Prostate gland (tissue), 2 donors: ENCODE data around the gene SIGLEC9. TPM values are rescaled to one million over a fixed set of nuclear protein-coding genes. Genes with fewer than 3 reads are reported as not detected.

Experiments
- DNase-seq: peaks from one replicate; pipeline ENCODE4 v3.0.0-alpha.2; 2019; ENCODE audit warnings: low spot score
- H3K27ac ChIP-seq, 2 donors: fragments of 200-600 bp; sonication (generic); 2 replicates each; pipeline ENCODE4 v1.5.1; 2017 to 2019
- H3K27me3 ChIP-seq: fragments of 200-600 bp; sonication (generic); replicated peaks from 2 replicates; pipeline ENCODE4 v1.5.1; 2019; ENCODE audit not compliant: insufficient read depth
- H3K36me3 ChIP-seq, 2 donors: fragments of 200-600 bp; sonication (generic); 1 replicate in 1 of 2; 2 replicates in 1 of 2; pipeline versions ENCODE4 v1.5.1 to v1.8.1; 2017 to 2019
- H3K4me1 ChIP-seq: fragments of 200-600 bp; sonication (generic); replicated peaks from 2 replicates; pipeline ENCODE4 v1.5.1; 2019
- H3K4me3 ChIP-seq, 2 donors: fragments of 200-600 bp; sonication (generic); 2 replicates each; pipeline ENCODE4 v1.5.1; 2017 to 2019
- H3K9me3 ChIP-seq: fragments of 200-600 bp; sonication (generic); 2 replicates; pipeline ENCODE4 v1.5.1; 2017
- POLR2A ChIP-seq: fragments of 450-650 bp; IDR thresholded peaks from one replicate; pipeline ENCODE4 v1.6.1; 2016; ENCODE audit warnings: antibody characterized with exemption, mild to moderate bottlenecking
- POLR2AphosphoS5 ChIP-seq: sonication (generic); formaldehyde crosslinking; IDR thresholded peaks from one replicate; pipeline ENCODE4 v1.6.1; 2017; ENCODE audit warnings: antibody characterized with exemption
- WGBS: methylation state at CpG from one replicate; pipeline ENCODE4 v1.1.5; 2018; 5-methylcytosine and 5-hydroxymethylcytosine counted together
- intact Hi-C: fragments of 100-400 bp; cut with DNase I; formaldehyde crosslinking; loops from one replicate; pipeline ENCODE4 v1.14.2; 2022
- total RNA-seq, 2 donors: library from RNA; depleted of rRNA; stranded (reverse); fragments of >200 nt; gene quantifications; one replicate each; pipeline ENCODE4 v1.1.0, GENCODE V29; 2016
- TF ChIP-seq, protein P1 (sequence below), 4 experiments: fragments of 200-600 bp in 2 of 4; fragments of 450-650 bp in 2 of 4; sonication (generic) in 2 of 4; IDR thresholded peaks; 1 replicate in 3 of 4; 2 replicates in 1 of 4; pipeline ENCODE4 v1.5.1; 2016 to 2019; ENCODE audit warnings: antibody characterized with exemption in 4 of 4, mild to moderate bottlenecking in 2 of 4, moderate library complexity in 2 of 4

SIGLEC9 gene
- total RNA-seq, result 1 to 10 TPM in 1 of 2 donors, under 1 TPM in 1; 0.77 to 8.2 TPM

DNA sequence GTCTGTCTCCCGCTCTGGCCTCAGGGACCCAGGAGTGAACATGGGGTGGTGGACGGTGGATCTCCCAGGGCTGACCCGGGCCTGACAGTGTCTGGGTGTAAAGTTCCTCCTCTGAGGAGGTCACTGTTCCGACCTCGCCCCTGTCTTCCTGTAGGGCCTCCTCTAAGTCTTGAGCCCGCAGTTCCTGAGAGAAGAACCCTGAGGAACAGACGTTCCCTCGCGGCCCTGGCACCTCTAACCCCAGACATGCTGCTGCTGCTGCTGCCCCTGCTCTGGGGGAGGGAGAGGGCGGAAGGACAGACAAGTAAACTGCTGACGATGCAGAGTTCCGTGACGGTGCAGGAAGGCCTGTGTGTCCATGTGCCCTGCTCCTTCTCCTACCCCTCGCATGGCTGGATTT, at the start of gene SIGLEC9:
Gene SIGLEC9 (plus strand): TSS at position 178 of the 400 bp plus-strand sequence. CDS start 69 bp downstream, at position 247.
- WGBS, result 64% methylated on average over 14 of the region's 14 CpGs
- DNase-seq, result no peak
- intact Hi-C loops, result no loop called here
- Histone ChIP-seq H3K36me3 (no peaks in the 10 kb centered on the region), H3K4me1 (no peaks in the 10 kb centered on the region), H3K27me3 (peaks cover 2% of the 10 kb centered on the region), H3K4me3 (no peak within 1 kb of the TSS), H3K27ac (no peak within 1 kb of the TSS), H3K9me3 (no peaks in the 10 kb centered on the region)
- no peak for TF ChIP-seq POLR2AphosphoS5
- no peak for TF ChIP-seq POLR2A
- TF ChIP-seq, protein P1, sequence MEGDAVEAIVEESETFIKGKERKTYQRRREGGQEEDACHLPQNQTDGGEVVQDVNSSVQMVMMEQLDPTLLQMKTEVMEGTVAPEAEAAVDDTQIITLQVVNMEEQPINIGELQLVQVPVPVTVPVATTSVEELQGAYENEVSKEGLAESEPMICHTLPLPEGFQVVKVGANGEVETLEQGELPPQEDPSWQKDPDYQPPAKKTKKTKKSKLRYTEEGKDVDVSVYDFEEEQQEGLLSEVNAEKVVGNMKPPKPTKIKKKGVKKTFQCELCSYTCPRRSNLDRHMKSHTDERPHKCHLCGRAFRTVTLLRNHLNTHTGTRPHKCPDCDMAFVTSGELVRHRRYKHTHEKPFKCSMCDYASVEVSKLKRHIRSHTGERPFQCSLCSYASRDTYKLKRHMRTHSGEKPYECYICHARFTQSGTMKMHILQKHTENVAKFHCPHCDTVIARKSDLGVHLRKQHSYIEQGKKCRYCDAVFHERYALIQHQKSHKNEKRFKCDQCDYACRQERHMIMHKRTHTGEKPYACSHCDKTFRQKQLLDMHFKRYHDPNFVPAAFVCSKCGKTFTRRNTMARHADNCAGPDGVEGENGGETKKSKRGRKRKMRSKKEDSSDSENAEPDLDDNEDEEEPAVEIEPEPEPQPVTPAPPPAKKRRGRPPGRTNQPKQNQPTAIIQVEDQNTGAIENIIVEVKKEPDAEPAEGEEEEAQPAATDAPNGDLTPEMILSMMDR (IDR thresholded peaks at IDR 0.05), result no peak

DNA sequence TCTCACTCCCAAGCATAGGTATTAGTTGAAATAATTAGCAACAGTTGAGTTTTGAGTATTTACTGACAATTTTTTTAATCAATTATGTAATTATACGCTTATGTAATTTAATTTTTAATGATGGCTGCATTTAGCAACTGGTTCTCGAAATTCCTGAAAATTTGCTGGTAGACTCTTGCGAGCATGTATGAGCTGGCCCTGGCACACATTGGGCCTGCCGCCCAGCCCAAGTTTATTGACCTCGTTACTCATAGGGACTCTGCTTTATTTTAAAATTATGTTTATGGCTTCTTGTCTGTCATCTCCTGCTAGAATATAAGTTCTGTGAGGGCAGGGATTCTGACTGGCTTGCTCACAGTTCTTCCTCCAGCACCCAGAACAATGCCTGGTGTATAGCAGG, 48.7 kb upstream of the SIGLEC9 start:
- Histone ChIP-seq H3K4me1 (no peaks in the 10 kb centered on the region), H3K27ac (no peak overlapping the region), H3K4me3 (no peak overlapping the region), H3K9me3 (no peaks in the 10 kb centered on the region), H3K27me3 (no peaks in the 10 kb centered on the region), H3K36me3 (no peaks in the 10 kb centered on the region)
- 44% methylated on average over 5 of the region's 5 CpGs for WGBS
- no peak for DNase-seq
- intact Hi-C loops, result no loop called here
- TF ChIP-seq POLR2A (no peak), POLR2AphosphoS5 (no peak)
- TF ChIP-seq, protein P1 (IDR thresholded peaks at IDR 0.05), result no peak

DNA sequence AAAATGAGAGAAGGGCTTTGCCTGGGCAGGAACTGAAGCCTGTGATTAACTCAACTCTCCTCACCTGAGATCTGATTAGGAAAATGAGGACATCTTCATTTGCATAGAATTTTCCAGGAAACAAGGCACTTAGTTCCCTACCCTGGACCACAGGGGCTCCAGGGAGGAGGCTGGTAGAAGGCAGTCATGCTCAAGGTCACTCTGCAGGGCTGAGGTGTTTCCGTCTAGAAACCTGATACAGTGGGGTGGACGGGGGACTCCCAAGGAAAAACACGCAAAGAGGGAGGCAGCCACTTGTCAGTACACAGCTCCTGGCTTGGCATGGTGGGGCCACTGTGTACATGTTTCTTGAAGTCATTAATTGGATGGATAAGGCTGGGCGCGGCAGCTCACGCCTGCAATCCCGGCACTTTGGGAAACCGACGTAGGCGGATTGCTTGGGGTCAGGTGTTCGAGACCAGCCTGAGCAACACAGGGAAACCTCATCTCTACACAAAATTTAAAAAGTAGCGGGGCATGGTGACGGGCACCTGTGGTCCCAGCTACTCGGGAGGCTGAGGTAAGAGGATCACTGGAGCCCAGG, 48.0 kb upstream of the SIGLEC9 start:
- no peak overlapping the region for H3K4me3 ChIP-seq
- no peaks in the 10 kb centered on the region for H3K9me3 ChIP-seq
- 83% methylated on average over 14 of the region's 14 CpGs for WGBS
- H3K27ac ChIP-seq, result no peak overlapping the region
- TF ChIP-seq POLR2A (no peak), POLR2AphosphoS5 (no peak)
- TF ChIP-seq, protein P1 (IDR thresholded peaks at IDR 0.05), result no peak
- intact Hi-C loops, result no loop called here
- H3K4me1 ChIP-seq, result no peaks in the 10 kb centered on the region
- DNase-seq, result no peak
- H3K27me3 ChIP-seq, result no peaks in the 10 kb centered on the region
- no peaks in the 10 kb centered on the region for H3K36me3 ChIP-seq

DNA sequence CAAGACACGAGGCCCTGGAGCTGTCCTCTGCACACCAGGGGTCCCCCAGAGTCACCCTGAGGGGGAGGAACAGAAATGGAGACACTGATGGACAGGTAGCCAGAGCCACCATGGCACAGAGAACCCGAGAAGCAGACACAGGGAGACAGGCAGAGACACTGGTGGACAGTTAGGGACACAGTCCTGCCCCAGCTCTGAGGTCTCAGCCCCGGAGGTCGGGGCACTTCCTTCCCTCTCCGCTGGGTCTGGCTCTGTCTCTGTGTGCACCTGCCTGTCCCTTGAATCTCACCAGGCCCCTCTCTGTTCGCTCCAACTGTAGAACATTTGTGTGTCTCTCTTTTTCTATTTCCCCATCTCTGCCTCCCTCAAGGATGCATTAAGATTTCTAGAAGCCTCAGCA, 46.6 kb upstream of the SIGLEC9 start:
- WGBS, result 90% methylated on average over 6 of the region's 6 CpGs
- H3K36me3 ChIP-seq, result no peaks in the 10 kb centered on the region
- no peaks in the 10 kb centered on the region for H3K4me1 ChIP-seq
- H3K27ac ChIP-seq, result no peak overlapping the region
- intact Hi-C loops, result no loop called here
- no peak for TF ChIP-seq POLR2AphosphoS5
- TF ChIP-seq POLR2A, result no peak
- TF ChIP-seq, protein P1 (IDR thresholded peaks at IDR 0.05), result no peak
- no peak overlapping the region for H3K4me3 ChIP-seq
- H3K9me3 ChIP-seq, result no peaks in the 10 kb centered on the region
- H3K27me3 ChIP-seq, result no peaks in the 10 kb centered on the region
- DNase-seq, result no peak

DNA sequence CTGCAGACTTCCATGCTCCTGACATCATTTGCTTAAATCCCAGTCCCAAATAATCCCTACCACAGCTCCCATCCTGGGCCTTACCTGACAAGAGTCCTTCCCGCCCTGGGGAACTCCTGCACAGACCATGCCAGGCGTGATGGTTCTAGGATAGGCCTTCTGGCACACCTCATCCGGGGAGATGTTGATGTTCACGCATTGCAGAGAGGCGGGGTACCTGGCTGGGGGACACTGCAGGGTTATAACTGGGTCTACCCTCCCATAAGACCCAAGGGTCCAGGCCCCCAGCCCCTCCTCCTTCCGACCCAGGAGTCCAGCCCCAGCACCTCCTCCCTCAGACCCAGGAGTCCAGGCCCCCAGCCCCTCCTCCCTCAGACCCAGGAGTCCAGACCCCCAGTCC, 46.0 kb upstream of the SIGLEC9 start:
- TF ChIP-seq, protein P1 (IDR thresholded peaks at IDR 0.05), result no peak
- no peak for TF ChIP-seq POLR2A
- Histone ChIP-seq H3K36me3 (no peaks in the 10 kb centered on the region), H3K9me3 (no peaks in the 10 kb centered on the region), H3K27me3 (no peaks in the 10 kb centered on the region), H3K4me3 (no peak overlapping the region), H3K4me1 (no peaks in the 10 kb centered on the region), H3K27ac (no peak overlapping the region)
- 88% methylated on average over 5 of the region's 6 CpGs for WGBS
- no peak for DNase-seq
- intact Hi-C loops, result no loop called here
